Prostate gland (tissue), 2 donors: ENCODE results near the gene INHBE.

ENCODE experiments used
- POLR2A ChIP-seq: fragments of 450-650 bp; IDR thresholded peaks from one replicate; pipeline ENCODE4 v1.6.1; 2016; ENCODE audit warnings: antibody characterized with exemption, mild to moderate bottlenecking
- POLR2AphosphoS5 ChIP-seq: sonication (generic); formaldehyde crosslinking; IDR thresholded peaks from one replicate; pipeline ENCODE4 v1.6.1; 2017; ENCODE audit warnings: antibody characterized with exemption
- TF ChIP-seq, protein P1 (sequence below), 4 experiments: fragments of 200-600 bp in 2 of 4; fragments of 450-650 bp in 2 of 4; sonication (generic) in 2 of 4; IDR thresholded peaks; 1 replicate in 3 of 4; 2 replicates in 1 of 4; pipeline ENCODE4 v1.5.1; 2016 to 2019; ENCODE audit warnings: antibody characterized with exemption in 4 of 4, mild to moderate bottlenecking in 2 of 4, moderate library complexity in 2 of 4

DNA sequence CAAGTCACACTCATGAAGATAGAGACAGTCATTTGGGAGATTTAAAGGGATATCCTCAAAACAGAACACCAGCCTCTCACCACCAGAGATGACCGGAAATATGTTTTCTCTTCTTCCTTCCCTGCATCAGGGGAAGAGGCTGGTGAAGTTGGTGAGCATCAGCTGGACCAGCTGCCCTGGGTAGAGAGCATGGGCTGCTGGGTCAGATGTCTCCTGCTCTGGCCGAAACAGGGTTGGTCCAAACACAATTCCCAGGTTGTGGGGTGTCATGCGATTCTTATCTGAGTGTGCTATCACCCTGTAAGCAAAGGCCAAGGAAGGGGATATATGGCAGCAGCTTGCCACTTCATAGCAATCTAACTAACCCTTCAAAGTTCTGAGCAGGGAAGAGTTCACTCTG lies 17.3 kb downstream of the INHBE start:
- TF ChIP-seq POLR2AphosphoS5 (no peak), POLR2A (no peak)
- TF ChIP-seq, protein P1, sequence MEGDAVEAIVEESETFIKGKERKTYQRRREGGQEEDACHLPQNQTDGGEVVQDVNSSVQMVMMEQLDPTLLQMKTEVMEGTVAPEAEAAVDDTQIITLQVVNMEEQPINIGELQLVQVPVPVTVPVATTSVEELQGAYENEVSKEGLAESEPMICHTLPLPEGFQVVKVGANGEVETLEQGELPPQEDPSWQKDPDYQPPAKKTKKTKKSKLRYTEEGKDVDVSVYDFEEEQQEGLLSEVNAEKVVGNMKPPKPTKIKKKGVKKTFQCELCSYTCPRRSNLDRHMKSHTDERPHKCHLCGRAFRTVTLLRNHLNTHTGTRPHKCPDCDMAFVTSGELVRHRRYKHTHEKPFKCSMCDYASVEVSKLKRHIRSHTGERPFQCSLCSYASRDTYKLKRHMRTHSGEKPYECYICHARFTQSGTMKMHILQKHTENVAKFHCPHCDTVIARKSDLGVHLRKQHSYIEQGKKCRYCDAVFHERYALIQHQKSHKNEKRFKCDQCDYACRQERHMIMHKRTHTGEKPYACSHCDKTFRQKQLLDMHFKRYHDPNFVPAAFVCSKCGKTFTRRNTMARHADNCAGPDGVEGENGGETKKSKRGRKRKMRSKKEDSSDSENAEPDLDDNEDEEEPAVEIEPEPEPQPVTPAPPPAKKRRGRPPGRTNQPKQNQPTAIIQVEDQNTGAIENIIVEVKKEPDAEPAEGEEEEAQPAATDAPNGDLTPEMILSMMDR (IDR thresholded peaks at IDR 0.05) = no peak
